CD1c-positive myeloid dendritic cell (primary cell): Measurements from ENCODE around the gene MFAP2.

Experiments used
- DNase-seq: peaks from one replicate; pipeline ENCODE4 v3.0.0-alpha.2; 2016; ENCODE audit errors: extremely low spot score

Gene MFAP2

DNA sequence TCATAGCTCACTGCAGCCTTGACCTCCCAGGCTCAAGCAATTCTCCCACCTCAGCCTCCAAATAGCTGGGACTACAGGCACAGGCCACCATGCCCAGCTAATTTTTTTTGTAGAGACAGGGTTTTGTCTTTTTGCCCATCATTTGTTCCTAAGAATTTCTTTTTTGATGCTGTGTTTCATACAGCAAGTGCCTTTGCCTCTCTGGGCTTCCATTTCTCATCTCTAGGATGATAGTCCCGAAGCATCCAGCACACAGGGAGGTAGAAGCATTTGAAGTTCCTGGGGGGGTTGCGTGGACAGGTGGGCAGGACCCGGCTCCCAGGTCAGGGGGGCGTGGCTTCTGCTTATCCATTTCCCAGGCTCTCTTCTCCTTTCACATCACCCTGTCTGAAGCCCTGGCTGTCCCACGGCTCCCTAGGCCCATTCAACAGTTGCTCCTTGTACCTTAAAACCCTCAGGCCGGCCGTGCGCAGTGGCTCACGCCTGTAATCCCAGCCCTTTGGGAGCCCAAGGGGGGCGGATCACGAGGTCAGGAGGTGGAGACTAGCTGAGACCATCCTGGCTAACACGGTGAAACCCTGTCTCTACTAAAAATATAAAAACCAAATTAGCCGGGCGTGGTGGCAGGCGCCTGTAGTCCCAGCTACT is 27.9 kb upstream of the MFAP2 start:
- DNase-seq, result no peak

DNA sequence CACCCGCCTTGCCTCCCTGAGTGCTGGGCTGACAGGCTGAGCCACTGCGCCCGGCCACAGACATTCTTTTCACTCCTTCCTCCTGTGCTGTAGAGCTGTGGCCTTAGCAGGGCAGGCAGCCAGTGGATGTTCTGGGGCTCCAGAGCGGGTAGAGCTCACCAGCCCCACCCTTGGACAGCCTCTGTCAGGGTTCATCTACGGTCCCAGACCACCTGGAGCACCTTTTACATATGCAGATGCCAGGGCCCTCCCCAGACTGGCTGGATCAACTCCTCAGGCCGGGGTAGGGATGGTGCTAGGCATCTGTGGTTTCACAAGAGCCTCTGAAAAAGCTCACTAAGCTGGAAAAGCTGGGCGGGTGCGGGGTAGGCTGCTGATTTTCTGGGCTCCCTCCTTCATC is 26.7 kb upstream of the MFAP2 start:
- DNase-seq, result no peak

DNA sequence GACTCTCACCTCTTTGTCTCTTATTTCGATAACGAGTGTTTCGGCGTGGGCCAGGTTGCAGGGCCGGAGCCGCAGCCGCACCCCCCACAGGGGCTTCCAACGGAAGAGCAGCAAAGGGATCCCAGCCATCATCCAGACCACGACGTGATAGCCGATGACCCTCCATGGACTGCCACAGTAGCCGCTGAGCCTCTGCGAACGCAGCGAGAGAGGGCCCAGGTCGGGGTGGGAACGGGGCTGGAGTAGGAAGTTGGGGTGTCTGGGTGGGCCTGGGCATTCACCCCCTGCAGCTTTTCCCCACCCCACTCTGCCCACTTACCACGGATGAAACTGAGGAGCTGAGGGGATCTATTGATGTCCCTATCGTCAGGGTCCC is 24.9 kb upstream of the MFAP2 start:
- DNase-seq, result no peak

DNA sequence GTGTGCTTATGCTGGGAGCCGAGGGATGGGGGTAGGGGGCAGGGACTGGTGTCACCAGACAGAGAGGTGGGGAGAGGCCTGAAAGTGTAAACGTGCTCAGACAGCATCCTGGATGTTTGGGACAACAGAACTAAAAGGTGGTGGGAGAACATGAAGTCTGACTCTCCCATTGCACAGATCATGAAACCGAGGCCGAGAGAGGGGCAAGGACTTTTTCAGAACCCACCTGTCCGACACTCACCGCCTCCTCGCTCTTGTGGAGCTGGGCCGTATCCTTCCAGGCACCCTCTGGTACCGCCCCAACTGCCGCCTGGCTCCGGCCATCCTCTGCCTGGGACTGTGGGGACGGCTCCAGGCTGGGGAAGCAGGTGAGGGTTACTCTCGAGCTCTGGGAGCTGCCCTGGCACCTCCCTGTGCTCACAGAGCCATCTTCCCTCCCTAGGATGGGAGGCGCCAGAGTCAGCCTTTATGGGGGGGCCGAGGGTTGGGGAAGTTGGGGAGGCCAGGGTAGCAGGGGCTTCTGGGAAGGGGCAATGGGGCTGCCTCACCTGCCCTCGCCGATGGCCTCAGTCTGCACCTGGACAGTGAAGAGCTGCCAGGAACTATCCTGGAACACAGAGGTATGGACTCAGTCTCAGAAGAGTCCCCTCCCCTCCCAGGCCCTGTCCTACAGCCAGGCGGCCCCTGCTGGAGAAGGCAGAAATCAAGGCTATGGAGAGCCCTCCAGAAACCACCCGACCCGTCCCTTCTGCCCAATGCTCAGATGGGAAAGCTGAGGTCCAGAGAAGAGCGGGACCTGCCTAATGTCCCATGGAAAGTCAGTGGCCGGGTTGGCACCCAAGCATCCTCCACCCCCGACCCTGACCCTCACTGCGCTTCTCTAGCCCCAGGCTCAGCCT is 24.3 kb upstream of the MFAP2 start:
- no peak for DNase-seq

DNA sequence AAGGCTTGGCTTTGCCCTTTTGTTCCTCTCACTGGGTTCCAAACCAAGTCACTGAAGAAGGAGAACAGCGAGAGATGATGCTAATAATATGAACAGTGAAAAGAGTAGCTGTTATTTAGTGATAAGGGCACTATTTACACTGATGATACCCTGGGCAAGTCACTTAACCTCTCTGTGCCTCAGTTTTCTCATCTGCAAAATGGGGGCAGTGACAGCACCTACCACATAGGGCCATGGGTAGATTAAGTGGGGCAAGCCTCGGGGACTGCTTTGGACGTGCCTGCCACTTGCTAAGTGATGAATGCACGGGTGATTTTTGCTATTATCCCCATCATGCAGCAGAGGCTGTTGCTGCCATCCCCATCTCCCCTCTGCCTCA is 22.1 kb upstream of the MFAP2 start:
- DNase-seq, result no peak

DNA sequence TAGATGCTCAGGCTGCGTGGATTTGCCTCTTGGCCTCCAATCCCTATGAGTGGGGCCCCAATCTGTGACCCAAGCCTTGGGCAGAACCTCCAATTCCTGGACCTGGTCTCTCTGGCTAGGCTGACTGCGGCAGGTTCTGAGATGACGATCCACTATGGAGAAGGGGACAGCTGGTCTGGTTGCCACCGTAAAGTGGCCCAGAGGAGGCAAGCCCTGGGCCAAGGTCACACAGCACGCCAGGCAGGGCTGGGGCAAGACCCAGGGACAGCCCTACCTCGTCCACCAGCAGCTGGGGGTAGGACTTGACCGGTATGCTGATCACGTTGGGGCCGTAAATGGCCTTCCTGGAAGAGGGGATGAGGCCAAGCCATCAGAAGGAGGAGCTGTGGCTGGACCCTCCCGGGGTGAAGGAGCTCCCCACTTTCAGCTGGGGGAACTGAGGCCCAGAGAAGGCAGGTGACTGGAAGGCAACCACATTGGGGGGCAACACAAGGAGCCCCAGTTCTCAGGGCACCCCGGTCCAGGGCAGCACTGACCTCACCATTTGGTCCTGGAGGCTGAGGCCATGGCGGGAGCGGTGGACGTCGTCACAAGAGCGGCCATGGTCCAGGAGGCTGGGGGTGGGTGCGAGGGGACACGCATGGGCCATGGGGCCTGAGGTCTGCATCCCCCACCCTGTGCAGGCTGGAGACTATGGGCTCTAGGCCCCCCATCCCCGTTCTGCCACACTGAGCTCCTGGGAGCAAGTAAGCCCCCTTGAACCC is 21.5 kb upstream of the MFAP2 start:
- DNase-seq, result no peak

DNA sequence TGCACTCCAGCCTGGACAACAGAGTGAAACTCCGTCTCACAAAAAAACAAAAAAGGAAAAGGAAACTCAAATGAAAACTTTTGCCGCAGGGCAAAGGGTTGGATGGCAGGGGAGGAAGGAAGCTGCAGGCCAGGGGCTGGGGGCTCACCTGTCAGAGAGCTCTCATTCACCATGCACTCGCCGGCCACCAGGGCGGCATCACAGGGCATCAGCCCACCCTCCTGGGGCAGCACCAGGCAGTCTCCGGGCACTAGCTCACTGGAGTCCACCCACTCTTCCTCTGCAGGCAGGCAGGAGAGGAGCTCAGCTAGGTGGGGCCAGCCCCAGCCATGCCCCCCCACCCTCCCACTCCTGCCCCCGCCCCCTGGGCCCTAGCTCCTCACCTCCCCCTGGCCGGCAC is 19.4 kb upstream of the MFAP2 start:
- DNase-seq, result no peak

DNA sequence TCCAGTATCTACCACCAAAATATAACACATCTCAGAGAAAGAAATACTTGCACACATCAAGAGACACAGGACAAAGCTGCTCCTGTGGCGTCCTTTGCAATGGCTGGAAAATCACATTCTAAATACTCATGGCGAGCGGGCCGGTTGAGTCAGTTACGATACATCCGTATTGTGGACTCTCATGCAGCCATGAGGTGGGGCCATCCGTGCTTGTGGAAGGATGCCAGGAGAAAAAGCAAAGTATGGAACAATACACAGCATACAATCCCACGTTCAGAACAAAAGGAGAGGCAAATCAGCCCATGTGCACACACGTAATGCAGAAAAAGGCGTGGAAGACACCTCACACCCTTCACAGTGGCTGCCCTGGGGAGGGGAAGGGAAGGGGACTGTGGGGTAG is 18.2 kb upstream of the MFAP2 start:
- DNase-seq, result no peak

DNA sequence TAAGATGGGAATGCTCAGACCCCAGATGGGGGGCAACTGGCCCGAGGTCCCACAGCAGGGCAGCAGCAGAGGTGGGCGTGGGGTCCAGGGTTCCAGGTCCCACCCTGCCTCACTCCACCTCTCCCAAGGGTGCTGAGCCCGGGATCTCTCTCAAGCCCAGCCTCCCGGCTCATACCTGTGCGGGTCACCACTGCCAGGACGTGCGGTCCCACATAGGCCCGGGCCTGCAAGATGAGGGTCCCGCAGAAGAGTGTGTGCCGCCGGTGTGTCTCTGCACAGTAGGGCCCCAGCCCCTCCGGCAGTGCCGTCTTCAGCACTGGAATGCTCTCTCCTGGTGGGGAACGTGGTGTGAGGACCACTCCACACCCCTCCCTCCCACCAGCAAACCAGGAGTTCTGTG is 16.4 kb upstream of the MFAP2 start:
- DNase-seq, result no peak

DNA sequence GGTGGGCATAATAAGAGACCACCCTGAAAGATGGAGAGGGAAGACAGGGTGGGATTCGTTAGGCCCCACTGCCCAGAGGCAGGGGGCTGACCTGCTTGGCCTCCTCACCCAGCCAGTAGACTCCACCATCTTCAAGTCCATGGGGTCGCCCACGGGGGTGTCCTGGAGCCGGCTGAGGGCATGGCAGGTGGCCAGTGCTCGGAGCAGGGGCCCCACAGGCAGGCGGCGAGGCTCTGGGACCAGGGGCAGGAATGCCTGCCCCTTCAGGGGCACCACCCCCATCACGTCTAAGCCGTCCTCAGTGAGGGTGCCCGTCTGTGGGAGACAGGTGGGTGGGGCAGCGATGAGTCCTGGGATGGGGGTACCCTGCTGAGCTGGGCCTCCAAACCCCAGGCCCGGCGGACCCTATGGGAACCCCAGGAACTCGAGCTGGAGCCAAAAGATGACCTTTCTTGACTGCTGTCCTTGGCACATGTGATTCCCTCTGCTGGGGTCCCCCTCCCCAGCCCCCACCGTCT is 13.2 kb upstream of the MFAP2 start:
- DNase-seq, result no peak

DNA sequence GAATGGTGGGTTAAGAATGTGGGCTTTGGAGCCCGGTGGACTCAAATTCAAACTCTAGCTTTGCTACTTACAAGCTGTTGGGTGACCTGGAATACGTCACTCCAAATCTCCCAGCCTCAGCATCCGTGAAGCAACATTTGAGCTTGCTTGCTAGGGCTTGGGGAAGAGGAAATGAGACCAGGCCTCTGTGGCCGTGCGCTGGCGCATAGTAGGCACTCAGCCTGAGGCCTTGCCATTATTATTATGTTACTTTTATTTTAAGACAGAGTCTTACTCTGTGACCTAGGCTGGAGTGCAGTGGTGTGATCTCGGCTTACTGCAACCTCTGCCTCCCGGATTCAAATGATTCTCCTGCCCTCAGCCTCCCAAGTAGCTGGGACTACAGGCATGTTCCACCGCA is 12.3 kb upstream of the MFAP2 start:
- DNase-seq, result no peak

DNA sequence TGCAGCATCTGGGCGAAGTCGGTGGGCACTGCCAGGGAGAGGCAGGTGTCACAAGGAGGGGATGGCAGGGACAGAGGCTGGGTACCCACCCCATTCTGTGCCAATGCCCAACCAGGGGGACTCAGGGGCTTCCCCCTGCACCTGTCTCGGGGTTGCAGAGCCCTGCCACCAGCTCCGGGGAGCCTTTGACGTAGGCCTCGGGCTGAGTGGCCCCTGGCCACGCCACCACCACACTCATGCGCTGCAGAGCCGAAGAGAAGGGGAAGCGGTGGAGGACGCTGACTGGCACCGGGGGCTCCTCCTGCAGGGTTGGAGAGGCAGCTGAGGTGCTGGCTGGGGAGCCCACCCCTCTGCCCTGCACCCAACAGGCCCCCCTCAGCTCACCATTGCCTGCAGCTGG is 11.7 kb upstream of the MFAP2 start:
- DNase-seq, result no peak

DNA sequence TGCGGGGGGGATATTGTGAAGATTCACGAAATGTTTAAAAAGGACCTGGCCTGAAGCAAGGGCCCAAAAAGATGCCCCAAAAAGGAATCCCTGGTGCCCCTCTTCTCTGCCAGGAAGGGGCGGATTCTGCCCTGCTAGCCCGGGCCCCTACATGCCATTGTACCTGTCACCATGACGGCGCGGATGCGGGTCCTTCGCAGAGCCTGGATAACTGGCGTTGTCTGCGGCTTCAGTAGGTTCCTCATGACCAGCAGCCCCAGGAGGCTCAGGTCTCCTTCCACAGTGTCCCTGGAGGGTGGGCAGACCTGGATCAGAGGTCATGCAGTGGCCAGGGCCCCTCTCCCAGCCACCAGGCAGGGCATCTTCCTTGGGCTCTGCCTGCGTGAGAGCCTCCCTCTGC is 11.2 kb upstream of the MFAP2 start:
- no peak for DNase-seq

DNA sequence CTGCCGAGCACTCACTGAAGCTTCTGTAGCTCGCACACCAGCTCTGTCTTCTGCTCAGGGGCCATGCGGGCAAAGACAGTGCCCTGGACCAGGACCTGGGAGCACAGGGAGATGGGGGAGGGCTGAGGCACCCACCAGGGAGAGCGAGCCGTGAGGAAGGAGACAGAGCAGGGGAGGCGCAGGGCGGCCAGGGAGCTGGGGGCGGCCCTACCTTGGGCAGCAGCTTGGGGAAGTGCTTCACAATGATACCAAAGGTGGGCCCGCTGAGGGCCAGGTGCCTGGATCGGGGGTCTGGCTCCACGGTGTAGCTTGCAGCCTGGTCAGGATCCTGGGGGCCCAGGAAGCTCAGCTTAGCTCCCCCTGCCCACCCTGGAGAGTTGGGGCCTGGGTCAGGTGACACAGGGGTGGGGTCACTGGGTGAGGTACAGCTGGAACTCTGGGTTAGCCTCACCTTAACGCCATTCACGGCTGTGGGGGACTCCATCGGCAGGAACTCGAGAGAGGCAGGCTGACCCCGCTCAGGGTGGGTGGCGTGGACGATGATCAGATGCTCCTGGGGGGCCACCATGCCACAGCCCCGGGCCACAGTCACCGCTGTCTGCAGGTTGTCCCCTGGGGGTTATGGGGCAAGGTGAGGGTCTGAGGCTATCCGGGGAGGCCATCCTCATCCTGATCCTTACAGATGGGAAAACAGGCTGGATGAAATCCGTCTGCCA is 9.4 kb upstream of the MFAP2 start:
- no peak for DNase-seq

DNA sequence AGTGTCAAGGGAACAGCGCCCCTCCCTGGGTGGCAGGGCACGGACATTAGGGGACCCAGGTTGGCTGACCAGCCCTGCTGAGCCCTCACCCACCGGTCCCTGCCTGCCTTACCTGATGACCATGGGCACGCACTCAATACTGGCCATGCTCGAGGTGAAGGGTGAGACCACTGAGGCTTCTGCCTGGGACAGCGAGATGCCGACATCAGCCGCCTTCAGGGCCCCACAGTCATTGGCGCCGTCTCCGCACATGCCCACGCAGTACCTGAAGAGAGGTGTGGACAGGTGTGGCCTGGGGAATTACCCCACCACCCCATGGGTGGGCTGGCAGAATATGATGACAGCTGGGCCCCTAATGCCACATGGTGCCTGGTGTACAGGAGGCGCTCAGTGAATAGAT is 7.8 kb upstream of the MFAP2 start:
- no peak for DNase-seq

DNA sequence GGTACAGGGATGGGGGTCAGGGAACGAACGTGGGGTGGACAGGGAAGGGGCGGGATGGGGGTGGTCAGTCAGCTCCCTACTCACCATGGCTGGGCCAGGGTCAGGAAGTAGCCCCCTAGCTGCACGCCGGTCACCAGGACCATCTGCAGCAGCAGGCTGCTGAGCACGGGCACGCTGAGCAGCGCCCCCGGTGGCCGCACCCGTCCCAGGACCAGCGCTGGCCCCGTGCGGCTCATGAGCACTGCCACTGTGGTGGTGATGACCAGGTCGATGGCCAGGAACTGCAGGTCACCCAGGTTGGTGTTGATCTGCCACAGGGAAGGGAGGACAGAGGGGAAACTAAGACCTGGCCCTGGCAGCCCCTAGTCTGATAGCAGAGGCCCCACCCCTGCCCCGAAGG is 6.5 kb upstream of the MFAP2 start:
- no peak for DNase-seq

DNA sequence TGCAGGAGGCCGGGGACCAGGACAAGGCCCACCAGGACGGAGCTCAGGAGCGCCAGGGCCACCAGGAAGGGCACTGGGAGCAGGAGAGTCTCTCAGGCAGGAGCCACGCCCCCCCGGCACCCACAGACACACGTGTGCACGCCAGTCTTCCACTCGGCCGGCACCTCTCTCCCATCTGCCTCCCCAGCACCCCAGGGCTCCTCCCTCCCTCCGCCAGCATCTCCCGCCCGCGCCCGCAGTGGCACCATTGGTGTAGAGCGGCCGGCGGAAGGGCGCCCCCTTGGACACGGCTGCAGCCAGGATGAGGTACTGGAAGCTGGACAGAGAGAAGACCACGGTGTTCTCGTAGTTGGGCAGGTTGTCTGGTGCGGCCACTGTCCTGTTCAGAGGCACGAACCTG is 6.1 kb upstream of the MFAP2 start:
- DNase-seq, result no peak

DNA sequence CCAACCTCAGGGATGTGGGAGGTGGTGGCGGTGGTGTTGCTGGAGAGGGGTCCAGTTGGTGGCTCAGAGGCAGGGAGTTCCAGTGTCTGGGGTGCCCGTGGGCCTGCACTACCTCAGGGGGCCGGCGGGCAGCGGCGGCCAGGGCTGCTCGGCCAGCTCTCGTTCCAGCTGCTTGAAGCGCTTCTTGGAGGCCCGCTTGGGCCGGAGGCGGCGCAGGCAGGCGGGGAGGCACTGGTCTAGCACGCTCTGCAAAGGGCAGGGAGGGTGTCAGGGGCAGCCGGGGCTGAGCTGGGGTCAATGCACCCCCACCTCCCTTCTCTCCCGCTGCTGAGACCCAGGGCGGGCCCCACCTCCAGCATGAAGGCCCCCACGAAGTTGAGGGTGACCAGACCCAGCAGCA is 5.7 kb upstream of the MFAP2 start:
- DNase-seq, result no peak

DNA sequence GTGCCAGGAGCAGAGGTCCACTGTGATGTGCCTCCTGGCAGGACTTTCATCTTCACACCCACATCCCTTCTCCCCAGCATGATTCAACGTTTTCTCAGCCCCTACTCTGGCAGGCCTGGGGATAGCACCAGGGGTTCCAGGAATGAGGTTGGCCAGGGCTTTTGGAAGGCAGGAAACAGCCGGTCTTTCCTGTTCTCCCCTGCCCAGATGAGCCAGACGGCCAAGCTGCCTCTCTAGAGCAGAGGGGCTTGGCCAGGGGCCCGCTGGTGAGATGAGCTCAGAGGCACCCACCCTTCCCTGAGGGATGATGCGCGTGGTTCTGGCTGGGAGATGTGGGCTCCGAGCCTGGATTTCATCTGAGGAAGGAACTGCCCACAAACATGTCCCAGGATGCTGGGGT is 4.3 kb upstream of the MFAP2 start:
- DNase-seq, result no peak

DNA sequence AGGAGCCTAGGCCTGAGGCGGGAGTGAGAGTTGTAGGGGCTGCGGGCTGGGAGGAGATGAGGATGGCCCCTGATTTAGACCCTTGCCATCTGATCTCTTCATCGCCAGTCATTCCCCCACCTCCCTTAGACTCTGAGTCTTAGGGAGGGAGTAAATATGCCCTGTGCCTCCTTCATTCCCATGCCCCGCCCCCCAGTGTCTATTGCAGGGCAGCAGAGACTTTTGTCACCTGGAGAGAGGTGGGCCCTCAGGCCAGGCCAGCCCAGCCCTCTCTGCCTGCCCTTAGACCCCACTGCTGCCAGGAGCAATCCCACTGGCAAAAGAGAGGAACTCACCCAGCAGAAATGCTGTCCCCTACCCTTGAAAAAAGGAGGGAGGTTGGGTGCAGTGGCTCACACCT is 3.2 kb upstream of the MFAP2 start:
- no peak for DNase-seq

DNA sequence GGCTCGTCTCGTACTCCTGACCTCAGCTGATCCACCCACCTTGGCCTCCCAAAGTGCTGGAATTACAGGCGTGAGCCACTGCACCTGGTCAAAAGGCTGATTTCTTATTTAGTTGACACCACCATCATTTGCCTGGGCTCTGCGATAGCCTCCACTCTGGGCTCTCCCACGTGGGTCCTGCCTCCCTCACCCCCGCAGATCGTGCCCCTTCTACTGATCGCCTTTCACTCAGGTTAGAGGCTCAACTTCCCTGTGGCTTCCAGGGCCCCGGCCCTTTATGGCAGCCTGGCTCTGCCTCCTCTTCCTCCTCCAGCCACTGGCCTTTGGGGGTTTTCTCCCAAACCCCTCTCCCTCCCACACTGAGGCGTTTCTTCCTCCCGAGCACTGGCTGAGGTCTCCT is 2.5 kb upstream of the MFAP2 start:
- DNase-seq, result no peak

DNA sequence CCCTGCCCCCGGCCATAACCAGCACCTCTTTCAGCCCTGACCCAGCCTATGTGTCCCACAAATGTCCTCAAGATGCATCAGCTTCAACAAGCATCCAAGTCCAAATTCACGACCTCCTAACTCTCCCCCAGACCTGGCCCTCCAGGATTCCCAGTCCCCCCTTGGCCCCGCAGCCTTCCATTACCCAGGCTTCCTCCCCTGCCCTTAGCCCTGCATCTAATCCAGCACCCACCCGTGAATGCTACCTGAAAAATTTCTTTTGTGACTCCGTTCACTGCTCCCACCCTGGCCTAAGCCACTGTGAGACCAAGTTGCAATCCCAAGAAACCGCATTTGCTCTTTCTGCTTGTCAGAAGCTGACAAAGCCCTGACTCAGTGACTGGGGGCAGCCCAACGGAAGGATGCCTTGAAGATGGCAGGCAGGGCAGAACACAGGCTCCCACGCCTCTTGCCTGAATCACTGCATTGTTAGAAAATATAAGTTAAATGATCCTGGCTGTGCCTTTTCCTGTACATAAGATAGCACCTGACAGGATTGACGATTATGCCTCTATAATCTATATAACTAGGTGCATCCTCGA is 939 bp upstream of the MFAP2 start:
- no peak for DNase-seq
